Ovary (tissue), 3 donors: Measurements from ENCODE around the gene SH3PXD2A.

Experiments used
- POLR2A ChIP-seq: fragments of 450-650 bp; IDR thresholded peaks from one replicate; pipeline ENCODE4 v1.6.1; 2017; ENCODE audit warnings: antibody characterized with exemption, mild to moderate bottlenecking, moderate library complexity
- TF ChIP-seq, protein P1 (sequence below), 3 donors: fragments of 450-650 bp in 2 of 3; fragments of 200-600 bp in 1 of 3; IDR thresholded peaks; one replicate each; pipeline versions ENCODE4 v1.5.1 to v1.8.0; 2016 to 2022; ENCODE audit warnings: antibody characterized with exemption in 3 of 3, mild to moderate bottlenecking in 1 of 3
- donor health status: DM: no; HTN: no; CAD: no.

DNA sequence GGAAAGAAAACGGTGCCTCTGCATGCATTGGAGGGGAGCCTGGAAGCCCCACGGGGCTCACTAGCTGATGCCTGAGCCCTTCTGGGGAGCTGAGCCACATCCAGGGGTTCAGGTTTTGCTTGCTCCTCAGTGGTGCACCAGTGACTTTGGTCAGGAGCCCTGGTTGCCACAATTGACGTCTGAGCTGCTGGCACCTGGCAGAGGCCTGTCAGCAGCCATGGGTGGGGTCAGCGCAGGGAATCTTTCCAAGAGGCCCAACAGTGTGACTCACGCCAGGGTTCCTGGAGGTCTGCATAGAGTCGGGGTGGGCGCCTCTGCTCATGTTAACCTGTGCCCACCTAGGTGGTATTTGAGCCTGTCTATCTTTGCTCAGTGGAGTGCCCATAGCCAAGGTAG is 223.1 kb downstream of the SH3PXD2A start:
- TF ChIP-seq, protein P1, sequence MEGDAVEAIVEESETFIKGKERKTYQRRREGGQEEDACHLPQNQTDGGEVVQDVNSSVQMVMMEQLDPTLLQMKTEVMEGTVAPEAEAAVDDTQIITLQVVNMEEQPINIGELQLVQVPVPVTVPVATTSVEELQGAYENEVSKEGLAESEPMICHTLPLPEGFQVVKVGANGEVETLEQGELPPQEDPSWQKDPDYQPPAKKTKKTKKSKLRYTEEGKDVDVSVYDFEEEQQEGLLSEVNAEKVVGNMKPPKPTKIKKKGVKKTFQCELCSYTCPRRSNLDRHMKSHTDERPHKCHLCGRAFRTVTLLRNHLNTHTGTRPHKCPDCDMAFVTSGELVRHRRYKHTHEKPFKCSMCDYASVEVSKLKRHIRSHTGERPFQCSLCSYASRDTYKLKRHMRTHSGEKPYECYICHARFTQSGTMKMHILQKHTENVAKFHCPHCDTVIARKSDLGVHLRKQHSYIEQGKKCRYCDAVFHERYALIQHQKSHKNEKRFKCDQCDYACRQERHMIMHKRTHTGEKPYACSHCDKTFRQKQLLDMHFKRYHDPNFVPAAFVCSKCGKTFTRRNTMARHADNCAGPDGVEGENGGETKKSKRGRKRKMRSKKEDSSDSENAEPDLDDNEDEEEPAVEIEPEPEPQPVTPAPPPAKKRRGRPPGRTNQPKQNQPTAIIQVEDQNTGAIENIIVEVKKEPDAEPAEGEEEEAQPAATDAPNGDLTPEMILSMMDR (IDR thresholded peaks at IDR 0.05): no peak
- no peak for TF ChIP-seq POLR2A
